Stimulated activated CD4-positive, alpha-beta T cell treated with anti-CD3 and anti-CD28 coated beads, Interleukin-2, amount 100 ng/mL, for 48 hours (primary cell): Measurements from ENCODE around the gene SLC35A3.

Experiments used
- DNase-seq, 2 donors: peaks; one replicate each; pipeline ENCODE4 v3.0.0-alpha.2; 2020

The SLC35A3 gene

DNA sequence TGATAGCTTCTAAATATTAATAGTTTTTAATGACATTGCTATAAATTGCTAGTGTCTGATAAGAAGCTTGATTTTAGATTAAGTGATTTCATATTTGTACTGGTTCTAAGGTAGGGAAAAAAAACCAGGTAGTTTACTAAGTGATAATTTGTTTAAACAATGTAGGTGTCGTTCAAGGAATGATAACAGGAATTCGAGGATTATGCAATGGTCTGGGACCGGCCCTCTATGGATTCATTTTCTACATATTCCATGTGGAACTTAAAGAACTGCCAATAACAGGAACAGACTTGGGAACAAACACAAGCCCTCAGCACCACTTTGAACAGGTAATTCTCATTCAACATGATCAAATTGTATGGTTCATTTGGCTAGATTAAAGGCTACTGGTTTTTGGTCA is 110.5 kb downstream of the SLC35A3 start:
- DNase-seq: no peak
